ENCODE results near the gene BACE2. TPM values are rescaled to one million over a fixed set of nuclear protein-coding genes. Genes with fewer than 3 reads are reported as not detected.
"Not testable (repeated sequence)": the region's sequence is repeated elsewhere in the genome, so short reads cannot be mapped to it uniquely, and the experiment has no call there.

Gene BACE2
- total RNA-seq, 1 experiment from 2014 or later = 23.2 TPM

- Histone ChIP-seq H3K9me2 (ENCODE audit: insufficient read depth) (no peaks in the 10 kb centered on the region), H3K36me3 (ENCODE audit: control insufficient read depth in 1 of 2, insufficient read depth in 2 of 2, low read length in 2 of 2) (no peaks in the 10 kb centered on the region), H3K27me3 (ENCODE audit: insufficient read depth, low read length) (peaks cover 27% of the 10 kb centered on the region), H2AFZ (ENCODE audit: low read depth, low read length, poor library complexity, severe bottlenecking) (no peak overlapping the region), H4K20me1 (ENCODE audit: insufficient read depth) (no peaks in the 10 kb centered on the region), H3K4me2 (ENCODE audit: low read length) (no peak overlapping the region), H3K27ac (ENCODE audit: low read depth, low read length) (no peak overlapping the region), H3K79me2 (ENCODE audit: insufficient read depth, low read length) (no peaks in the 10 kb centered on the region), H3K4me3 (replicated peaks in 1 of 2; ENCODE audit: low read depth in 1 of 2, low read length in 2 of 2) (no peak overlapping the region), H3K9me3 (ENCODE audit: control insufficient read depth in 1 of 2, insufficient read depth in 1 of 2, low read depth in 1 of 2, low read length in 2 of 2) (no peaks in the 10 kb centered on the region), H3K4me1 (ENCODE audit: control insufficient read depth in 1 of 2, insufficient read depth in 2 of 2, low read length in 2 of 2) (no peaks in the 10 kb centered on the region), H3K9ac (ENCODE audit: low read length) (no peak overlapping the region)
- intact Hi-C loops (cut with micrococcal nuclease) = no loop called here
- RAD21 ChIA-PET (ENCODE audit: low non-redundant PET in 1 of 2, low total read pairs in 2 of 2, uncharacterized antibody in 2 of 2, unreplicated experiment in 2 of 2) = no interaction called here
- ATAC-seq (no peak), DNase-seq (ENCODE audit: low read depth, low spot score) (no peak)
- BruUV-seq (replicated peaks) = no TSS peak
- TF ChIP-seq JUND (IDR thresholded peaks at IDR 0.05) = no peak
- TF ChIP-seq FOSL1 (IDR thresholded peaks at IDR 0.05; ENCODE audit: low read depth) = no peak
- TF ChIP-seq SRF (IDR thresholded peaks at IDR 0.05; ENCODE audit: low read depth) = no peak
- no peak for TF ChIP-seq ZNF274 (IDR thresholded peaks at IDR 0.05; ENCODE audit: low read depth, low read length)
- TF ChIP-seq MAX (IDR thresholded peaks at IDR 0.05) = no peak
- no peak for TF ChIP-seq CBX3 (IDR thresholded peaks at IDR 0.05; ENCODE audit: low read depth)
- no peak for TF ChIP-seq TCF7L2 (IDR thresholded peaks at IDR 0.05; ENCODE audit: borderline replicate concordance, extremely low read depth, insufficient read depth, insufficient read length)
- TF ChIP-seq EZH2 (IDR thresholded peaks at IDR 0.05) = no peak
- no peak for TF ChIP-seq CTCF (IDR thresholded peaks at IDR 0.05 in 2 of 3, conservative IDR thresholded peaks at IDR 0.05 in 1 of 3; ENCODE audit: borderline replicate concordance in 1 of 3, insufficient read depth in 1 of 3, low read depth in 2 of 3, low read length in 2 of 3)
- no peak for TF ChIP-seq EZH2phosphoT487 (IDR thresholded peaks at IDR 0.05; ENCODE audit: borderline replicate concordance)
- TF ChIP-seq ZBTB33 (IDR thresholded peaks at IDR 0.05; ENCODE audit: extremely low read depth, insufficient replicate concordance, low read length) = no peak
- TF ChIP-seq POLR2AphosphoS5 (IDR thresholded peaks at IDR 0.05; ENCODE audit: low read depth, low read length) = no peak
- POLR2A ChIA-PET = no interaction called here
- CTCF ChIA-PET = no interaction called here
Observed at GRCh38 chr21:41307219-41307618, 139.3 kb downstream of the BACE2 start.

- H3K4me1 ChIP-seq (ENCODE audit: control insufficient read depth in 1 of 2, insufficient read depth in 2 of 2, low read length in 2 of 2); RAD21 ChIA-PET (ENCODE audit: low non-redundant PET in 1 of 2, low total read pairs in 2 of 2, uncharacterized antibody in 2 of 2, unreplicated experiment in 2 of 2); ATAC-seq; H3K9ac ChIP-seq (ENCODE audit: low read length); CTCF ChIA-PET; H3K4me2 ChIP-seq (ENCODE audit: low read length); H3K27ac ChIP-seq (ENCODE audit: low read depth, low read length); H3K79me2 ChIP-seq (ENCODE audit: insufficient read depth, low read length); H3K4me3 ChIP-seq (replicated peaks in 1 of 2; ENCODE audit: low read depth in 1 of 2, low read length in 2 of 2); POLR2A ChIA-PET; H2AFZ ChIP-seq (ENCODE audit: low read depth, low read length, poor library complexity, severe bottlenecking); H3K9me2 ChIP-seq (ENCODE audit: insufficient read depth); DNase-seq (ENCODE audit: low read depth, low spot score); BruUV-seq (replicated peaks); intact Hi-C loops (cut with micrococcal nuclease); H3K36me3 ChIP-seq (ENCODE audit: control insufficient read depth in 1 of 2, insufficient read depth in 2 of 2, low read length in 2 of 2); H3K9me3 ChIP-seq (ENCODE audit: control insufficient read depth in 1 of 2, insufficient read depth in 1 of 2, low read depth in 1 of 2, low read length in 2 of 2); H4K20me1 ChIP-seq (ENCODE audit: insufficient read depth): not testable (repeated sequence)
- peaks cover 16% of the 10 kb centered on the region for H3K27me3 ChIP-seq (ENCODE audit: insufficient read depth, low read length)
Observed at GRCh38 chr21:41313285-41314164, 145.6 kb downstream of the BACE2 start.

Data from HCT116 (cell line).